CD4-positive, alpha-beta T cell (primary cell): ENCODE measurements around the gene SYT14. TPM values are rescaled to one million over a fixed set of nuclear protein-coding genes. Genes with fewer than 3 reads are reported as not detected.

Experiments used
- ATAC-seq: fragments of 200-7000 bp; cut with Tn5 transposase; one replicate; pipeline ENCODE4 v1.10.0; 2022; ENCODE audit warnings: mild to moderate bottlenecking; ENCODE audit not compliant: poor library complexity
- CTCF ChIA-PET: fragments of 350-600 bp; sonication (Branson Sonifier 250); formaldehyde crosslinking; loops from one replicate; lab custom pipeline; 2021; ENCODE audit warnings: antibody characterized with exemption, inconsistent platforms; lab: Charles Lee
- POLR2A ChIA-PET: fragments of 350-600 bp; sonication (Branson Sonifier 250); formaldehyde crosslinking; loops from one replicate; lab custom pipeline; 2021; ENCODE audit warnings: antibody characterized with exemption, inconsistent platforms; lab: Charles Lee
- DNase-seq, 14 experiments: peaks; one replicate each; pipeline ENCODE4 v3.0.0-alpha.2; 2013 to 2020; ENCODE audit warnings: mixed read lengths in 2 of 14
- H3K27ac ChIP-seq, 2 donors: one replicate each; pipeline versions ENCODE4 v1.5.1 to v1.7.0; 2013; ENCODE audit warnings: low read length in 2 of 2, low read depth in 1 of 2, mild to moderate bottlenecking in 1 of 2
- H3K27me3 ChIP-seq, 2 experiments: 1 replicate in 1 of 2; 2 replicates in 1 of 2; pipeline versions ENCODE4 v1.6.1 to v1.7.0; 2013; ENCODE audit warnings: low read length in 2 of 2, control low read depth in 1 of 2, mild to moderate bottlenecking in 1 of 2, moderate library complexity in 1 of 2; ENCODE audit not compliant: insufficient read depth in 2 of 2, control insufficient read depth in 1 of 2
- H3K36me3 ChIP-seq: one replicate; pipeline ENCODE4 v1.6.1; 2013; ENCODE audit warnings: low read length, control low read depth; ENCODE audit not compliant: insufficient read depth
- H3K4me1 ChIP-seq: one replicate; pipeline ENCODE4 v1.6.1; 2013; ENCODE audit warnings: low read length, control low read depth; ENCODE audit not compliant: insufficient read depth
- H3K4me3 ChIP-seq: one replicate; pipeline ENCODE4 v1.5.1; 2013; ENCODE audit warnings: mild to moderate bottlenecking, low read length, moderate library complexity
- H3K9me3 ChIP-seq, 2 experiments: 1 replicate in 1 of 2; 2 replicates in 1 of 2; pipeline versions ENCODE4 v1.6.1 to v1.7.0; 2013; ENCODE audit warnings: low read length in 2 of 2, mild to moderate bottlenecking in 2 of 2, control low read depth in 1 of 2, moderate library complexity in 1 of 2; ENCODE audit not compliant: control insufficient read depth in 1 of 2, insufficient read depth in 1 of 2
- H3K27ac Mint-ChIP-seq: one replicate; pipeline ENCODE4 v1.8.0; 2020; ENCODE audit warnings: mixed read lengths
- H3K27me3 Mint-ChIP-seq: one replicate; pipeline ENCODE4 v1.8.0; 2021; ENCODE audit warnings: mixed read lengths
- H3K36me3 Mint-ChIP-seq: one replicate; pipeline ENCODE4 v1.8.0; 2021; ENCODE audit warnings: low read depth, mixed read lengths
- H3K4me1 Mint-ChIP-seq: one replicate; pipeline ENCODE4 v1.8.0; 2021; ENCODE audit warnings: low read depth, mixed read lengths
- H3K4me3 Mint-ChIP-seq: one replicate; pipeline ENCODE4 v1.8.0; 2020; ENCODE audit warnings: mild to moderate bottlenecking, mixed read lengths
- H3K9me3 Mint-ChIP-seq: one replicate; pipeline ENCODE4 v1.8.0; 2020; ENCODE audit warnings: mixed read lengths
- CTCF ChIP-seq: fragments of 200-600 bp; IDR thresholded peaks from one replicate; pipeline ENCODE4 v1.8.0; 2022; ENCODE audit warnings: antibody characterized with exemption, mild to moderate bottlenecking
- intact Hi-C, 2 experiments: fragments of 100-400 bp; cut with DNase I in 1 of 2; cut with micrococcal nuclease in 1 of 2; formaldehyde crosslinking; loops; one replicate each; pipeline versions ENCODE4 v1.15.1 to v1.9.0; 2023 to 2025; cut with DNase I, micrococcal nuclease
- total RNA-seq, 174 experiments: library from RNA in 2 of 174; stranded (reverse) in 2 of 174; gene quantifications; one replicate each; pipeline ENCODE4 v1.2.3 and lab custom pipeline; 2021 to 2026

SYT14 gene
- total RNA-seq, 2 experiments from 2014 or later: not detected

DNA sequence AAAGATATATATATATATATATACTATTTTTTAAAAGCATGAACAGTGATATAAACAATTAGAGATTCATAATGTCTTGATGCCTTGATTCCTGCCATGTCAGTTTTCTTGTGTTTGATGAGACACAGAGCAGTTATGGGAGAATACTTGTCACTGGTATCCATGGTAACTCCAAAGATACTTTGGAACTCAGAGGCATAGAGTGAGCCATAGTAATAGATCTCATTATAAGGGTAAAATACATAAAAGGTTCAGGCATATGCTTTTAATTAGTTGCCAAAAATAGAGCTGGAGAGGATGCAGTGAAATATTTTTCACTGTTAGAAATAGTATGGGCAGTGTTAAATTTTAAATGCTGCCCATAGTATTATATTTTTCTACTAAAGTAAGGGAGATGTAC is 134.1 kb downstream of the SYT14 start:
- Mint-ChIP-seq H3K36me3 (no peaks in the 10 kb centered on the region), H3K4me1 (no peaks in the 10 kb centered on the region), H3K27ac (no peak overlapping the region), H3K9me3 (peaks cover under 1% of the 10 kb centered on the region), H3K27me3 (peaks cover 11% of the 10 kb centered on the region), H3K4me3 (no peak overlapping the region)
- Histone ChIP-seq H3K9me3 (no peaks in the 10 kb centered on the region), H3K27ac (no peak overlapping the region), H3K36me3 (no peaks in the 10 kb centered on the region), H3K27me3 (no peaks in the 10 kb centered on the region), H3K4me3 (no peak overlapping the region), H3K4me1 (no peaks in the 10 kb centered on the region)
- POLR2A ChIA-PET: no interaction called here
- DNase-seq (no peak), ATAC-seq (no peak)
- no peak for TF ChIP-seq CTCF
- CTCF ChIA-PET: no interaction called here
- intact Hi-C loops: no loop called here

- intact Hi-C loops: no loop called here
- Mint-ChIP-seq H3K36me3 (no peaks in the 10 kb centered on the region), H3K4me3 (no peak overlapping the region), H3K9me3 (no peaks in the 10 kb centered on the region), H3K27ac (no peak overlapping the region), H3K4me1 (no peaks in the 10 kb centered on the region), H3K27me3 (peaks cover 11% of the 10 kb centered on the region)
- Histone ChIP-seq H3K4me1 (no peaks in the 10 kb centered on the region), H3K9me3 (peaks cover 0 to 3% of the 10 kb centered on the region in 2 experiments), H3K36me3 (no peaks in the 10 kb centered on the region), H3K27ac (no peak overlapping the region), H3K4me3 (no peak overlapping the region), H3K27me3 (no peaks in the 10 kb centered on the region)
- no peak for ATAC-seq
- TF ChIP-seq CTCF: no peak
- POLR2A ChIA-PET: no interaction called here
- no peak for DNase-seq
- CTCF ChIA-PET: no interaction called here
Observed at GRCh38 chr1:210072896-210073504, 135.0 kb downstream of the SYT14 start.

GRCh38 chr1:210074904-210075303 is 136.9 kb downstream of the SYT14 start:
- ATAC-seq (no peak), DNase-seq (no peak)
- Histone ChIP-seq H3K36me3 (no peaks in the 10 kb centered on the region), H3K4me1 (no peaks in the 10 kb centered on the region), H3K27ac (no peak overlapping the region), H3K27me3 (no peaks in the 10 kb centered on the region), H3K9me3 (peaks cover 0 to 5% of the 10 kb centered on the region in 2 experiments), H3K4me3 (no peak overlapping the region)
- POLR2A ChIA-PET: no interaction called here
- no peaks in the 10 kb centered on the region for H3K9me3 Mint-ChIP-seq
- CTCF ChIA-PET: no interaction called here
- TF ChIP-seq CTCF: no peak
- H3K4me1 Mint-ChIP-seq: no peaks in the 10 kb centered on the region
- H3K27me3 Mint-ChIP-seq: peaks cover 11% of the 10 kb centered on the region
- intact Hi-C loops: no loop called here
- no peak overlapping the region for H3K4me3 Mint-ChIP-seq
- H3K36me3 Mint-ChIP-seq: no peaks in the 10 kb centered on the region
- no peak overlapping the region for H3K27ac Mint-ChIP-seq
